CD1c-positive myeloid dendritic cell (primary cell): ENCODE measurements around the gene DMRT3.
A peak's percentile ranks its signal among the peaks of the same experiment; 100 is the strongest.

Experiments used
- DNase-seq: peaks from one replicate; pipeline ENCODE4 v3.0.0-alpha.2; 2016; ENCODE audit errors: extremely low spot score

DMRT3 gene

GRCh38 chr9:970151-970996 lies 6.1 kb upstream of the DMRT3 start:
- no peak for DNase-seq

GRCh38 chr9:971901-972500 lies 4.5 kb upstream of the DMRT3 start:
- DNase-seq = peak; percentile 23

- DNase-seq = peak; percentile 21
Measured at GRCh38 chr9:972501-973294, 3.8 kb upstream of the DMRT3 start.

- DNase-seq = no peak
Measured at GRCh38 chr9:973295-973834, 3.1 kb upstream of the DMRT3 start.

GRCh38 chr9:974031-974995 lies 2.1 kb upstream of the DMRT3 start:
- no peak for DNase-seq

GRCh38 chr9:974996-975739 lies 1.3 kb upstream of the DMRT3 start:
- no peak for DNase-seq

GRCh38 chr9:975740-976257 lies 656 bp upstream of the DMRT3 start:
- no peak for DNase-seq

GRCh38 chr9:976943-977837 lies 735 bp downstream of the DMRT3 start:
- DNase-seq = no peak

- DNase-seq = no peak
Measured at GRCh38 chr9:977838-978830, 1.7 kb downstream of the DMRT3 start.

- no peak for DNase-seq
Measured at GRCh38 chr9:979983-980382, 3.5 kb downstream of the DMRT3 start.

- no peak for DNase-seq
Measured at GRCh38 chr9:980640-981039, 4.2 kb downstream of the DMRT3 start.

GRCh38 chr9:981491-981898 lies 5.0 kb downstream of the DMRT3 start:
- DNase-seq = no peak

- DNase-seq = no peak
Measured at GRCh38 chr9:982394-983230, 6.2 kb downstream of the DMRT3 start.

- peak; percentile 43 for DNase-seq
Measured at GRCh38 chr9:994005-994404, 17.6 kb downstream of the DMRT3 start.

- DNase-seq = no peak
Measured at GRCh38 chr9:995192-995591, 18.7 kb downstream of the DMRT3 start.

GRCh38 chr9:995781-996180 lies 19.3 kb downstream of the DMRT3 start:
- DNase-seq = no peak
